NK-92 treated with Interleukin-12 subunit alpha and Interleukin-12 subunit beta, amount 100 ng/mL, for 24 hours (cell line): ENCODE data around the gene FAM181A.

Experiments used
- DNase-seq: peaks from one replicate; lab custom pipeline; 2025; lab: John Stamatoyannopoulos, UW

FAM181A gene

GRCh38 chr14:93903342-93904184, 23.6 kb upstream of the FAM181A start:
- DNase-seq, result no peak

- DNase-seq, result no peak
These were observed 21.5 kb upstream of the FAM181A start for GRCh38 chr14:93905623-93906022.

GRCh38 chr14:93906341-93907329, 20.5 kb upstream of the FAM181A start:
- DNase-seq, result peak; percentile 53

GRCh38 chr14:93909429-93910128, 17.6 kb upstream of the FAM181A start:
- DNase-seq, result no peak

GRCh38 chr14:93911975-93912615, 15.0 kb upstream of the FAM181A start:
- DNase-seq, result no peak

- no peak for DNase-seq
These were observed 14.4 kb upstream of the FAM181A start for GRCh38 chr14:93912782-93913181.

- DNase-seq, result no peak
These were observed 12.9 kb upstream of the FAM181A start for GRCh38 chr14:93914278-93914677.

GRCh38 chr14:93915070-93915705, 12.0 kb upstream of the FAM181A start:
- no peak for DNase-seq

- DNase-seq, result no peak
These were observed 11.3 kb upstream of the FAM181A start for GRCh38 chr14:93915800-93916199.

GRCh38 chr14:93916498-93916897, 10.6 kb upstream of the FAM181A start:
- DNase-seq, result no peak

GRCh38 chr14:93917141-93917540, 10.0 kb upstream of the FAM181A start:
- no peak for DNase-seq

GRCh38 chr14:93921001-93921806, 5.9 kb upstream of the FAM181A start:
- DNase-seq, result no peak

GRCh38 chr14:93923626-93924025, 3.5 kb upstream of the FAM181A start:
- no peak for DNase-seq

- DNase-seq, result no peak
These were observed 2.4 kb upstream of the FAM181A start for GRCh38 chr14:93924592-93925355.

GRCh38 chr14:93925374-93925895, 1.7 kb upstream of the FAM181A start:
- no peak for DNase-seq

GRCh38 chr14:93926245-93926872, 785 bp upstream of the FAM181A start:
- DNase-seq, result no peak

- no peak for DNase-seq
These were observed 629 bp downstream of the FAM181A start for GRCh38 chr14:93927800-93928145.

- no peak for DNase-seq
These were observed 1.3 kb downstream of the FAM181A start for GRCh38 chr14:93928184-93929047.
